H9 (cell line): ENCODE data around the gene USP7. TPM values are rescaled to one million over a fixed set of nuclear protein-coding genes. Genes with fewer than 3 reads are reported as not detected.

ENCODE experiments used
- DNase-seq: peaks from one replicate; pipeline ENCODE4 v3.0.0-alpha.2; 2017
- H2AFZ ChIP-seq: one replicate; pipeline ENCODE4 v1.6.1; 2013; ENCODE audit warnings: mild to moderate bottlenecking, low read length, control low read depth, moderate library complexity
- H2AK5ac ChIP-seq: 2 replicates; pipeline ENCODE4 v1.6.1; 2013; ENCODE audit warnings: low read length, control low read depth, mixed read lengths; ENCODE audit not compliant: insufficient read length
- H2BK120ac ChIP-seq: one replicate; pipeline ENCODE4 v1.6.1; 2013; ENCODE audit warnings: low read depth, mild to moderate bottlenecking, low read length, control low read depth, inconsistent platforms; ENCODE audit not compliant: poor library complexity, severe bottlenecking
- H2BK12ac ChIP-seq: 2 replicates; pipeline ENCODE4 v1.6.1; 2013; ENCODE audit warnings: low read length, control low read depth, mixed read lengths, low read depth; ENCODE audit not compliant: insufficient read length
- H2BK15ac ChIP-seq: 2 replicates; pipeline ENCODE4 v1.6.1; 2013; ENCODE audit warnings: low read depth, low read length, control low read depth
- H2BK20ac ChIP-seq: one replicate; pipeline ENCODE4 v1.6.1; 2013; ENCODE audit warnings: low read depth, mild to moderate bottlenecking, low read length, control low read depth, inconsistent platforms; ENCODE audit not compliant: poor library complexity, severe bottlenecking
- H2BK5ac ChIP-seq: 2 replicates; pipeline ENCODE4 v1.6.1; 2013; ENCODE audit warnings: low read length, control low read depth, mixed read lengths; ENCODE audit not compliant: insufficient read length
- H3K14ac ChIP-seq: 2 replicates; pipeline ENCODE4 v1.6.1; 2013; ENCODE audit warnings: low read length, control low read depth; ENCODE audit not compliant: insufficient read depth
- H3K18ac ChIP-seq: 2 replicates; pipeline ENCODE4 v1.6.1; 2013; ENCODE audit warnings: low read depth, mild to moderate bottlenecking, mixed read lengths, low read length, control low read depth; ENCODE audit not compliant: insufficient read length
- H3K23ac ChIP-seq: 2 replicates; pipeline ENCODE4 v1.6.1; 2013; ENCODE audit warnings: low read length, control low read depth, mixed read lengths, low read depth; ENCODE audit not compliant: insufficient read length
- H3K23me2 ChIP-seq: 2 replicates; pipeline ENCODE4 v1.6.1; 2013; ENCODE audit warnings: low read depth, mild to moderate bottlenecking, mixed read lengths, low read length, control low read depth; ENCODE audit not compliant: insufficient read length, poor library complexity, severe bottlenecking
- H3K27ac ChIP-seq: 2 replicates; pipeline ENCODE4 v1.5.1; 2013; ENCODE audit warnings: low read length, control low read depth, mixed read lengths, low read depth; ENCODE audit not compliant: insufficient read length
- H3K27me3 ChIP-seq: 2 replicates; pipeline ENCODE4 v1.6.1; 2013; ENCODE audit warnings: low read length, control low read depth, inconsistent platforms; ENCODE audit not compliant: insufficient read depth
- H3K4ac ChIP-seq: 2 replicates; pipeline ENCODE4 v1.6.1; 2013; ENCODE audit warnings: low read depth, mild to moderate bottlenecking, control low read depth, inconsistent platforms, low read length, moderate library complexity
- H3K4me1 ChIP-seq: 2 replicates; pipeline ENCODE4 v1.6.1; 2013; ENCODE audit warnings: low read length, control low read depth, inconsistent platforms; ENCODE audit not compliant: insufficient read depth
- H3K4me2 ChIP-seq: 2 replicates; pipeline ENCODE4 v1.6.1; 2013; ENCODE audit warnings: low read length, control low read depth, mixed read lengths; ENCODE audit not compliant: insufficient read length, insufficient read depth
- H3K56ac ChIP-seq: 2 replicates; pipeline ENCODE4 v1.6.1; 2013; ENCODE audit warnings: low read depth, mild to moderate bottlenecking, mixed read lengths, low read length, control low read depth; ENCODE audit not compliant: insufficient read length
- H3K79me1 ChIP-seq: 2 replicates; pipeline ENCODE4 v1.6.1; 2013; ENCODE audit warnings: low read depth, mild to moderate bottlenecking, moderate library complexity, low read length, control low read depth, inconsistent platforms; ENCODE audit not compliant: insufficient read depth, poor library complexity, severe bottlenecking
- H3K79me2 ChIP-seq: 2 replicates; pipeline ENCODE4 v1.6.1; 2013; ENCODE audit warnings: low read length, control low read depth, inconsistent platforms; ENCODE audit not compliant: insufficient read depth
- H3K9ac ChIP-seq: 2 replicates; pipeline ENCODE4 v1.6.1; 2013; ENCODE audit warnings: low read length, control low read depth, mixed read lengths; ENCODE audit not compliant: insufficient read length; ENCODE audit errors: extremely low read depth
- H3K9me3 ChIP-seq: one replicate; pipeline ENCODE4 v1.6.1; 2013; ENCODE audit warnings: low read depth, low read length, inconsistent platforms; ENCODE audit not compliant: control insufficient read depth
- H3T11ph ChIP-seq: one replicate; pipeline ENCODE4 v1.6.1; 2013; ENCODE audit warnings: mild to moderate bottlenecking, low read length, control low read depth, inconsistent platforms
- H4K20me1 ChIP-seq: one replicate; pipeline ENCODE4 v1.6.1; 2013; ENCODE audit not compliant: control insufficient read depth, insufficient read length, insufficient read depth
- H4K5ac ChIP-seq: 2 replicates; pipeline ENCODE4 v1.6.1; 2013; ENCODE audit warnings: low read depth, mild to moderate bottlenecking, mixed read lengths, low read length, control low read depth; ENCODE audit not compliant: insufficient read length
- H4K8ac ChIP-seq: replicated peaks from 2 replicates; pipeline ENCODE4 v1.6.1; 2013; ENCODE audit warnings: low read length, control low read depth, mixed read lengths, low read depth; ENCODE audit not compliant: insufficient read length
- H4K91ac ChIP-seq: 2 replicates; pipeline ENCODE4 v1.6.1; 2013; ENCODE audit warnings: low read depth, mild to moderate bottlenecking, moderate library complexity, mixed read lengths, low read length, control low read depth; ENCODE audit not compliant: insufficient read length
- H3K27ac Mint-ChIP-seq, 3 experiments: 2 replicates in 2 of 3; 3 replicates in 1 of 3; pipeline ENCODE4 v1.8.0; 2020 to 2021; ENCODE audit warnings: mixed read lengths in 3 of 3, mild to moderate bottlenecking in 1 of 3, moderate library complexity in 1 of 3
- H3K27me3 Mint-ChIP-seq: 2 replicates; pipeline ENCODE4 v1.8.0; 2021; ENCODE audit warnings: low read depth, mild to moderate bottlenecking, moderate library complexity, mixed read lengths
- H3K36me3 Mint-ChIP-seq, 3 experiments: 2 replicates in 2 of 3; 3 replicates in 1 of 3; pipeline ENCODE4 v1.8.0; 2020 to 2021; ENCODE audit warnings: low read depth in 3 of 3, mixed read lengths in 3 of 3; ENCODE audit not compliant: insufficient read depth in 1 of 3
- H3K4me1 Mint-ChIP-seq, 2 experiments: 2 replicates each; pipeline ENCODE4 v1.8.0; 2020; ENCODE audit warnings: mixed read lengths in 2 of 2
- H3K4me3 Mint-ChIP-seq, 2 experiments: 2 replicates in 1 of 2; 3 replicates in 1 of 2; pipeline ENCODE4 v1.8.0; 2020 to 2021; ENCODE audit warnings: mild to moderate bottlenecking in 2 of 2, mixed read lengths in 2 of 2, moderate library complexity in 1 of 2
- H3K9me3 Mint-ChIP-seq, 2 experiments: 2 replicates in 1 of 2; 3 replicates in 1 of 2; pipeline ENCODE4 v1.8.0; 2020; ENCODE audit warnings: mild to moderate bottlenecking in 2 of 2, mixed read lengths in 2 of 2, moderate library complexity in 1 of 2
- CTCF ChIP-seq: fragments of 200-600 bp; sonication (generic); conservative IDR thresholded peaks from 3 replicates; pipeline ENCODE4 v1.8.0; 2021; ENCODE audit warnings: antibody characterized with exemption, mild to moderate bottlenecking
- WGBS: extraction: QIAGEN DNeasy Blood & Tissue Kit; methylation state at CpG from one replicate; pipeline ENCODE4 v1.1.7; 2013; ENCODE audit warnings: missing lambda C conversion rate, low lambda C conversion rate, mixed read lengths; ENCODE audit not compliant: insufficient read length; ENCODE audit errors: extremely low coverage; 5-methylcytosine and 5-hydroxymethylcytosine counted together
- total RNA-seq: library from RNA; stranded (reverse); gene quantifications from 2 replicates; pipeline ENCODE4 v1.2.1, GENCODE V29; 2021

The USP7 gene
- total RNA-seq, 1 experiment from 2014 or later = 192 TPM

- Histone ChIP-seq H3K56ac (no peak overlapping the region), H4K20me1 (peaks cover 4% of the 10 kb centered on the region), H4K91ac (no peak overlapping the region), H3K79me2 (no peaks in the 10 kb centered on the region), H3K23ac (no peak overlapping the region), H3K27me3 (no peaks in the 10 kb centered on the region), H3K9me3 (no peaks in the 10 kb centered on the region), H3K4me2 (no peak overlapping the region), H3K18ac (no peak overlapping the region), H4K8ac (no peak overlapping the region), H3K4me1 (no peaks in the 10 kb centered on the region), H2BK5ac (no peak overlapping the region), H3K79me1 (no peaks in the 10 kb centered on the region), H2AK5ac (no peak overlapping the region), H2BK20ac (no peak overlapping the region), H3T11ph (no peak overlapping the region), H2BK15ac (no peak overlapping the region), H2BK120ac (no peak overlapping the region), H4K5ac (no peak overlapping the region), H2AFZ (no peak overlapping the region), H2BK12ac (no peak overlapping the region), H3K23me2 (no peaks in the 10 kb centered on the region), H3K9ac (no peak overlapping the region), H3K14ac (no peak overlapping the region), H3K27ac (no peak overlapping the region), H3K4ac (no peak overlapping the region)
- no peaks in the 10 kb centered on the region; a peak in 2 of 5 replicates for H3K9me3 Mint-ChIP-seq
- H3K4me1 Mint-ChIP-seq = peaks cover 36 to 42% of the 10 kb centered on the region in 2 experiments
- no peak overlapping the region for H3K27ac Mint-ChIP-seq
- DNase-seq = no peak
- TF ChIP-seq CTCF = no peak
- H3K36me3 Mint-ChIP-seq = peaks cover 29 to 69% (median 50%) of the 10 kb centered on the region in 3 experiments
- WGBS = no CpG with 5 or more reads among the region's 13 CpGs
- no peaks in the 10 kb centered on the region; the same call in 1 of the 2 replicates for H3K27me3 Mint-ChIP-seq
- no peak overlapping the region for H3K4me3 Mint-ChIP-seq
Measured at GRCh38 chr16:8847145-8847544, 116.6 kb downstream of the USP7 start.
